Type B pancreatic cell (in vitro differentiated cells): ENCODE results near the gene C1orf35. TPM values are rescaled to one million over a fixed set of nuclear protein-coding genes. Genes with fewer than 3 reads are reported as not detected.
"Not testable (repeated sequence)": the region's sequence is repeated elsewhere in the genome, so short reads cannot be mapped to it uniquely, and the experiment has no call there.

Source experiments
- DNase-seq: peaks from one replicate; pipeline ENCODE4 v3.0.0; 2021; ENCODE audit warnings: mixed read lengths; ENCODE audit not compliant: unreplicated experiment; ENCODE audit errors: extremely low spot score
- H3K27ac Mint-ChIP-seq: 2 replicates; pipeline ENCODE4 v1.8.0; 2021; ENCODE audit warnings: mild to moderate bottlenecking, mixed read lengths
- H3K27me3 Mint-ChIP-seq: 2 replicates; pipeline ENCODE4 v1.8.0; 2021; ENCODE audit warnings: mixed read lengths
- H3K36me3 Mint-ChIP-seq: 2 replicates; pipeline ENCODE4 v1.8.0; 2021; ENCODE audit warnings: mixed read lengths
- H3K4me1 Mint-ChIP-seq: one replicate; pipeline ENCODE4 v1.8.0; 2021; ENCODE audit warnings: mixed read lengths; ENCODE audit not compliant: unreplicated experiment
- H3K4me3 Mint-ChIP-seq: 2 replicates; pipeline ENCODE4 v1.8.0; 2021; ENCODE audit warnings: mild to moderate bottlenecking, mixed read lengths
- H3K9me3 Mint-ChIP-seq: 2 replicates; pipeline ENCODE4 v1.8.0; 2021; ENCODE audit warnings: mixed read lengths
- CTCF ChIP-seq: fragments of 200-600 bp; sonication (generic); conservative IDR thresholded peaks from 2 replicates; pipeline ENCODE4 v1.5.0; 2021; ENCODE audit warnings: antibody characterized with exemption, mild to moderate bottlenecking
- total RNA-seq: library from RNA; stranded (reverse); gene quantifications from 2 replicates; pipeline ENCODE4 v1.2.1, GENCODE V29; 2021; ENCODE audit warnings: low replicate concordance

The C1orf35 gene
- total RNA-seq, 1 donor from 2014 or later, result 23.3 TPM

- Mint-ChIP-seq H3K27me3 (peaks cover 6% of the 10 kb centered on the region), H3K27ac (no peak overlapping the region), H3K9me3 (no peaks in the 10 kb centered on the region), H3K36me3 (peaks cover 3% of the 10 kb centered on the region), H3K4me1 (no peaks in the 10 kb centered on the region), H3K4me3 (no peak overlapping the region)
- TF ChIP-seq CTCF, result no peak
- DNase-seq, result no peak
Observed at GRCh38 chr1:228118040-228118439, 14.9 kb upstream of the C1orf35 start.

- H3K4me1 Mint-ChIP-seq, result no peaks in the 10 kb centered on the region
- no peak overlapping the region for H3K4me3 Mint-ChIP-seq
- peaks cover 2% of the 10 kb centered on the region for H3K27me3 Mint-ChIP-seq
- H3K9me3 Mint-ChIP-seq, result no peaks in the 10 kb centered on the region
- no peak for TF ChIP-seq CTCF
- H3K36me3 Mint-ChIP-seq, result peaks cover 3% of the 10 kb centered on the region
- DNase-seq, result no peak
- no peak overlapping the region for H3K27ac Mint-ChIP-seq
Observed at GRCh38 chr1:228117335-228117734, 14.2 kb upstream of the C1orf35 start.

- H3K9me3 Mint-ChIP-seq, result no peaks in the 10 kb centered on the region
- H3K27me3 Mint-ChIP-seq, result no peaks in the 10 kb centered on the region
- H3K36me3 Mint-ChIP-seq, result peaks cover 3% of the 10 kb centered on the region
- TF ChIP-seq CTCF, result no peak
- peaks cover 5% of the 10 kb centered on the region for H3K4me1 Mint-ChIP-seq
- no peak overlapping the region for H3K4me3 Mint-ChIP-seq
- no peak overlapping the region for H3K27ac Mint-ChIP-seq
- DNase-seq, result no peak
Observed at GRCh38 chr1:228114827-228115226, 11.7 kb upstream of the C1orf35 start.

GRCh38 chr1:228112617-228113016 lies 9.5 kb upstream of the C1orf35 start:
- DNase-seq, result no peak
- Mint-ChIP-seq H3K36me3 (peaks cover 3% of the 10 kb centered on the region), H3K4me3 (no peak overlapping the region), H3K27ac (no peak overlapping the region), H3K27me3 (no peaks in the 10 kb centered on the region), H3K9me3 (no peaks in the 10 kb centered on the region), H3K4me1 (peaks cover 6% of the 10 kb centered on the region)
- TF ChIP-seq CTCF, result no peak

GRCh38 chr1:228112167-228112566 lies 9.0 kb upstream of the C1orf35 start:
- TF ChIP-seq CTCF, result no peak
- Mint-ChIP-seq H3K27ac (no peak overlapping the region), H3K36me3 (no peaks in the 10 kb centered on the region), H3K4me3 (no peak overlapping the region), H3K4me1 (peaks cover 6% of the 10 kb centered on the region), H3K9me3 (no peaks in the 10 kb centered on the region), H3K27me3 (no peaks in the 10 kb centered on the region)
- no peak for DNase-seq

GRCh38 chr1:228111315-228111714 lies 8.2 kb upstream of the C1orf35 start:
- H3K27me3 Mint-ChIP-seq, H3K27ac Mint-ChIP-seq, H3K36me3 Mint-ChIP-seq, DNase-seq, H3K4me3 Mint-ChIP-seq, H3K4me1 Mint-ChIP-seq, H3K9me3 Mint-ChIP-seq: not testable (repeated sequence)
